ENCODE measurements around the gene COL4A2. TPM values are rescaled to one million over a fixed set of nuclear protein-coding genes. Genes with fewer than 3 reads are reported as not detected.

COL4A2 gene
- not detected for total RNA-seq

- no peak within 1 kb of the TSS for H3K4me3 Mint-ChIP-seq
- H3K4me1 Mint-ChIP-seq (ENCODE audit: low read depth) = peaks cover 5% of the 10 kb centered on the region
- CTCF ChIA-PET = no interaction called here
- no peak within 1 kb of the TSS for H3K27ac Mint-ChIP-seq
- peaks cover 6% of the 10 kb centered on the region for H3K36me3 Mint-ChIP-seq (ENCODE audit: low read depth)
- POLR2A ChIA-PET = no interaction called here
- ATAC-seq = no peak
- DNase-seq = no peak
- H3K27me3 Mint-ChIP-seq (ENCODE audit: low read depth) = peaks cover 61% of the 10 kb centered on the region
- no peaks in the 10 kb centered on the region for H3K9me3 Mint-ChIP-seq (ENCODE audit: insufficient read depth)
These were observed at the start of gene COL4A2, which contains the start of gene COL4A1 for GRCh38 chr13:110306960-110307766. Gene COL4A2 (plus strand): TSS chr13:110307284. CDS start chr13:110307904, 620 bp downstream. Gene COL4A1 (minus strand): TSS chr13:110307157. CDS start chr13:110307027, 130 bp downstream.

- POLR2A ChIA-PET = no interaction called here
- H3K36me3 Mint-ChIP-seq (ENCODE audit: low read depth) = no peaks in the 10 kb centered on the region
These were observed 49.7 kb upstream of the COL4A2 start for GRCh38 chr13:110257408-110257807.

GRCh38 chr13:110258876-110259631 lies 48.0 kb upstream of the COL4A2 start:
- POLR2A ChIA-PET = no interaction called here
- no peak overlapping the region for H3K4me3 Mint-ChIP-seq

More at GRCh38 chr13:110257408-110257807, 49.7 kb upstream of the COL4A2 start:
- peaks cover 3% of the 10 kb centered on the region for H3K27me3 Mint-ChIP-seq (ENCODE audit: low read depth)
- H3K4me1 Mint-ChIP-seq (ENCODE audit: low read depth) = no peaks in the 10 kb centered on the region
- no peak overlapping the region for H3K27ac Mint-ChIP-seq
- ATAC-seq (no peak), DNase-seq (no peak)
- CTCF ChIA-PET = no interaction called here
- H3K4me3 Mint-ChIP-seq = no peak overlapping the region
- H3K9me3 Mint-ChIP-seq (ENCODE audit: insufficient read depth) = peaks cover 5% of the 10 kb centered on the region

DNA sequence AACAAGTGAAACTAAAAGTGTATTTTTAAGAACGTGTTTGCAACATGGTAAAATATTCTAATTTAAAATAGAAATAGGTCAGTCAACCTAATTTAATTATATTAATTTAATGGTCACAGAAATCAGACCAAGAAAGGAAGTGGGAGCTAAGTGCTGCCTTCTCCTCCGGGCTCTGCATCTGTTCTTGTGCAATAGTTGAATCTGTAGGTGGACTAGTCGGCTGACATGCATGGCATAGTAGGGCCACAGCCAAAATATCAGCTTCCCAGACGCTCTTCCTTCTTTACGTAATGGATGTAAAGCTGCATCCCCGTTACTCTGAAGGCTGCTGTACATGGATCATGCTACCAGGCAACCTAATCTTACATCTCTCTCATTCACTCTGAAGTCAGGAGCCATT lies 47.4 kb upstream of the COL4A2 start:
- H3K27me3 Mint-ChIP-seq (ENCODE audit: low read depth) = peaks cover 16% of the 10 kb centered on the region
- DNase-seq = no peak
- H3K36me3 Mint-ChIP-seq (ENCODE audit: low read depth) = no peaks in the 10 kb centered on the region
- no peak overlapping the region for H3K4me3 Mint-ChIP-seq
- ATAC-seq = no peak
- no peaks in the 10 kb centered on the region for H3K4me1 Mint-ChIP-seq (ENCODE audit: low read depth)
- POLR2A ChIA-PET = no interaction called here
- H3K27ac Mint-ChIP-seq = no peak overlapping the region
- H3K9me3 Mint-ChIP-seq (ENCODE audit: insufficient read depth) = peaks cover 5% of the 10 kb centered on the region
- CTCF ChIA-PET = no interaction called here

More at GRCh38 chr13:110258876-110259631, 48.0 kb upstream of the COL4A2 start:
- Mint-ChIP-seq H3K4me1 (ENCODE audit: low read depth) (no peaks in the 10 kb centered on the region), H3K36me3 (ENCODE audit: low read depth) (no peaks in the 10 kb centered on the region), H3K27me3 (ENCODE audit: low read depth) (peaks cover 14% of the 10 kb centered on the region), H3K27ac (no peak overlapping the region), H3K9me3 (ENCODE audit: insufficient read depth) (peaks cover 5% of the 10 kb centered on the region)
- CTCF ChIA-PET = no interaction called here
- no peak for ATAC-seq
- no peak for DNase-seq

GRCh38 chr13:110261166-110262081 lies 45.7 kb upstream of the COL4A2 start:
- ATAC-seq (no peak), DNase-seq (no peak)
- Mint-ChIP-seq H3K36me3 (ENCODE audit: low read depth) (no peaks in the 10 kb centered on the region), H3K9me3 (ENCODE audit: insufficient read depth) (no peaks in the 10 kb centered on the region), H3K27me3 (ENCODE audit: low read depth) (peaks cover 21% of the 10 kb centered on the region), H3K4me3 (no peak overlapping the region), H3K27ac (no peak overlapping the region), H3K4me1 (ENCODE audit: low read depth) (no peaks in the 10 kb centered on the region)
- ChIA-PET POLR2A (no interaction called here), CTCF (no interaction called here)

DNA sequence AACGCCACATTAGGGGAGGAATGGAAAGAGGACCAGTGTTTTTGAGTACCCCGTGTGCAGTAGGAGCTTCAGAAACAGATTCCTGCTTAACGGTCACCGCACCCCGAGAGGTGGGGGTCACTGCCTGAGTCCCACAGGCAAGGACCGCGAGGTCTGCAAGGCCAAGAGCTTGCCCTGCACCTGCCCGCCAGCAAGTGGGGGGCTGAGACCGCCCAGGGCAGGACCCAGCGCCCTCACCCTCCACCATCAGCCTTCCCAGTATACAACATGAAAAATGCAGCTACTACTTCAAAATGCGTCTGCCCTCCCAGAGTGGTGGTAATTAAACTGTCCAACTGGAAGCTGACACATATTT lies 45.0 kb upstream of the COL4A2 start:
- ATAC-seq (no peak), DNase-seq (no peak)
- H3K27ac Mint-ChIP-seq = no peak overlapping the region
- H3K9me3 Mint-ChIP-seq (ENCODE audit: insufficient read depth) = no peaks in the 10 kb centered on the region
- H3K27me3 Mint-ChIP-seq (ENCODE audit: low read depth) = peaks cover 21% of the 10 kb centered on the region
- POLR2A ChIA-PET = no interaction called here
- no peaks in the 10 kb centered on the region for H3K4me1 Mint-ChIP-seq (ENCODE audit: low read depth)
- CTCF ChIA-PET = no interaction called here
- no peaks in the 10 kb centered on the region for H3K36me3 Mint-ChIP-seq (ENCODE audit: low read depth)
- H3K4me3 Mint-ChIP-seq = no peak overlapping the region

DNA sequence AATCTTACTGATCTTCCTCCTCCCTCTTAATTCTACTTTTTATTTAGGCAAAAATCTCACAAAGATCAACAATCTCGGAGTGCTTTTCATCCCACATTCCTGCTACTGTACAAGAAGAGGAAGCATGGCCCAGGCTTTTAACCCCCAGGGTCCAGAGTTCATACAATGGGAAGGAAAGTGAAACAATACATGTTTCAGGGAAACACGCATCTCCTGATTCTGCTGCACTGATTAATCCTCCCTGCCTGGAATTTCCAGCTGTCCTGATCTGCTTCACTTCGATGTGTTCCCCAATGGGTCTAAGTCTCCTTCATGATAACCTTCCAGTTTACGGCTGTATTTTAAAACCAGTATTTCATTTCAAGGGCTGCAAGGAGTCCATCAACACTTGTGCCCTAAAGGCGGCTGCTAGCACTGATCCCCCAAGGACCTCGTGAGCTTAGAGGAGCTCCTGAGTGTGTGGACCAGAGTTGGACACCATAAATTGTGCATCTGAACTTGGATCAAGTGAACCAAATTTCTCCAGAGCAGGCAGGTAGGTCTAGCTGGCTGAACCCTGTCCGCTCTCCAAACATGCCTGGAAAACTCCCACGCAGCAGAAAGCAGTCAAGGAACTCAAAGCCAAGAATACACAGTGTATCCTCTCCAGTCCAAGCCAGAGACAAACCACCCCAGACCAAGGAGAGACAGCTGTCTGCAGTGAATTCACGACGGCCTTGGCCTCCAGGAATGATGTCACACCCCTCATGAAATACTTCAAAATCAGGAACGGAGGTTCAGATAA lies 44.4 kb upstream of the COL4A2 start:
- Mint-ChIP-seq H3K36me3 (ENCODE audit: low read depth) (no peaks in the 10 kb centered on the region), H3K4me1 (ENCODE audit: low read depth) (no peaks in the 10 kb centered on the region), H3K9me3 (ENCODE audit: insufficient read depth) (no peaks in the 10 kb centered on the region), H3K4me3 (no peak overlapping the region), H3K27me3 (ENCODE audit: low read depth) (peaks cover 21% of the 10 kb centered on the region), H3K27ac (no peak overlapping the region)
- no peak for DNase-seq
- ChIA-PET CTCF (no interaction called here), POLR2A (no interaction called here)
- no peak for ATAC-seq

GRCh38 chr13:110263404-110263803 lies 43.7 kb upstream of the COL4A2 start:
- ChIA-PET CTCF (no interaction called here), POLR2A (no interaction called here)
- Mint-ChIP-seq H3K4me3 (no peak overlapping the region), H3K9me3 (ENCODE audit: insufficient read depth) (no peaks in the 10 kb centered on the region), H3K27ac (no peak overlapping the region), H3K36me3 (ENCODE audit: low read depth) (no peaks in the 10 kb centered on the region), H3K27me3 (ENCODE audit: low read depth) (peaks cover 24% of the 10 kb centered on the region), H3K4me1 (ENCODE audit: low read depth) (no peaks in the 10 kb centered on the region)
- ATAC-seq = no peak
- no peak for DNase-seq

DNA sequence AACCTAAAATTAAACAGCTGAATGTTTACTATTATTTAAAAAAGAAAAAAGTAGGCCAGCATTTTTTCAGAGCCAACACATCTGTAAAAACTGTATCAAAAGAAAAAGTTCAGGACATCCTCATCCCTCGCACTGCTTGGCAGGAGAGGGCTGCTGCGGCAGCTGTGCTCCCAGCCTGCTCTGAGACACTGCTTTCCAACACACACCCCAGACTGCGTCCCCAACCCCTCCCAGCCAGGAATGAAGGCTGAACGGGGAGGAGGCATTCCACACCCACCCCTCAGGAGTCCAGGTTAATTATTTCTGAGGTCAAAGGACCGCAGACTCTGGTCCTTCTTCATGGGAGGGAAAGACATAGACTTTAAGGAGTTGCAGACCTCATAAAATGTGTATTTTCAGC lies 43.2 kb upstream of the COL4A2 start:
- CTCF ChIA-PET = no interaction called here

GRCh38 chr13:110264685-110265275 lies 42.3 kb upstream of the COL4A2 start:
- Mint-ChIP-seq H3K36me3 (ENCODE audit: low read depth) (no peaks in the 10 kb centered on the region), H3K4me1 (ENCODE audit: low read depth) (no peaks in the 10 kb centered on the region), H3K4me3 (no peak overlapping the region), H3K27me3 (ENCODE audit: low read depth) (peaks cover 26% of the 10 kb centered on the region), H3K9me3 (ENCODE audit: insufficient read depth) (no peaks in the 10 kb centered on the region), H3K27ac (no peak overlapping the region)
- no peak for ATAC-seq
- no peak for DNase-seq
- ChIA-PET CTCF (no interaction called here), POLR2A (no interaction called here)

More for the DNA sequence above, 43.2 kb upstream of the COL4A2 start:
- Mint-ChIP-seq H3K4me3 (no peak overlapping the region), H3K36me3 (ENCODE audit: low read depth) (no peaks in the 10 kb centered on the region), H3K9me3 (ENCODE audit: insufficient read depth) (no peaks in the 10 kb centered on the region), H3K27me3 (ENCODE audit: low read depth) (peaks cover 26% of the 10 kb centered on the region), H3K27ac (no peak overlapping the region), H3K4me1 (ENCODE audit: low read depth) (no peaks in the 10 kb centered on the region)
- DNase-seq (no peak), ATAC-seq (no peak)
- POLR2A ChIA-PET = no interaction called here

GRCh38 chr13:110265341-110265681 lies 41.8 kb upstream of the COL4A2 start:
- ChIA-PET CTCF (no interaction called here), POLR2A (no interaction called here)
- no peaks in the 10 kb centered on the region for H3K36me3 Mint-ChIP-seq (ENCODE audit: low read depth)
- DNase-seq (no peak), ATAC-seq (no peak)
- H3K27ac Mint-ChIP-seq = no peak overlapping the region
- no peaks in the 10 kb centered on the region for H3K4me1 Mint-ChIP-seq (ENCODE audit: low read depth)
- no peak overlapping the region for H3K4me3 Mint-ChIP-seq
- peaks cover 26% of the 10 kb centered on the region for H3K27me3 Mint-ChIP-seq (ENCODE audit: low read depth)
- no peaks in the 10 kb centered on the region for H3K9me3 Mint-ChIP-seq (ENCODE audit: insufficient read depth)

Measured in activated CD8-positive, alpha-beta T cell treated with anti-CD3 and anti-CD28 coated beads, Interleukin-2, amount 10 ng/mL, durations not matched to agents 7 days and 5 days (primary cell).